SK-N-MC (cell line): ENCODE data around the gene GLRX5.

ENCODE experiments used
- DNase-seq: peaks from one replicate; pipeline ENCODE4 v3.0.0-alpha.2; 2011; ENCODE audit warnings: low read depth, low spot score
- H3K27ac ChIP-seq: fragments of 200-600 bp; sonication (generic); 2 replicates; pipeline ENCODE4 v1.5.1; 2016; ENCODE audit warnings: mixed run types
- H3K36me3 ChIP-seq: fragments of 200-600 bp; sonication (generic); 2 replicates; pipeline ENCODE4 v1.6.1; 2017; ENCODE audit warnings: antibody characterized with exemption, low read length, mixed read lengths; ENCODE audit not compliant: insufficient read depth
- H3K4me3 ChIP-seq: fragments of 200-600 bp; sonication (generic); 2 replicates; pipeline ENCODE4 v1.5.1; 2016
- H3K9ac ChIP-seq: fragments of 200-600 bp; sonication (generic); 2 replicates; pipeline ENCODE4 v1.8.0; 2017; ENCODE audit warnings: mixed run types, mixed read lengths; ENCODE audit not compliant: insufficient read length
- H3K9me3 ChIP-seq: fragments of 200-600 bp; sonication (generic); 2 replicates; pipeline ENCODE4 v1.6.1; 2017; ENCODE audit warnings: low read depth, mild to moderate bottlenecking, antibody characterized with exemption, low read length, moderate library complexity, mixed read lengths
- EZH2 ChIP-seq: fragments of 200-600 bp; sonication (generic); IDR thresholded peaks from one replicate; pipeline ENCODE4 v1.6.1; 2017; ENCODE audit warnings: antibody characterized with exemption
- FOXP2 ChIP-seq: optimal IDR thresholded peaks from 2 replicates; pipeline ENCODE3; 2011; ENCODE audit warnings: mild to moderate bottlenecking, moderate library complexity; ENCODE audit not compliant: insufficient read depth; ENCODE audit errors: extremely low read length, control extremely low read depth
- POLR2AphosphoS5 ChIP-seq: IDR thresholded peaks from 2 replicates; pipeline ENCODE4 v1.6.1; 2012; ENCODE audit warnings: mild to moderate bottlenecking, low read depth, low read length, borderline replicate concordance

The GLRX5 gene

DNA sequence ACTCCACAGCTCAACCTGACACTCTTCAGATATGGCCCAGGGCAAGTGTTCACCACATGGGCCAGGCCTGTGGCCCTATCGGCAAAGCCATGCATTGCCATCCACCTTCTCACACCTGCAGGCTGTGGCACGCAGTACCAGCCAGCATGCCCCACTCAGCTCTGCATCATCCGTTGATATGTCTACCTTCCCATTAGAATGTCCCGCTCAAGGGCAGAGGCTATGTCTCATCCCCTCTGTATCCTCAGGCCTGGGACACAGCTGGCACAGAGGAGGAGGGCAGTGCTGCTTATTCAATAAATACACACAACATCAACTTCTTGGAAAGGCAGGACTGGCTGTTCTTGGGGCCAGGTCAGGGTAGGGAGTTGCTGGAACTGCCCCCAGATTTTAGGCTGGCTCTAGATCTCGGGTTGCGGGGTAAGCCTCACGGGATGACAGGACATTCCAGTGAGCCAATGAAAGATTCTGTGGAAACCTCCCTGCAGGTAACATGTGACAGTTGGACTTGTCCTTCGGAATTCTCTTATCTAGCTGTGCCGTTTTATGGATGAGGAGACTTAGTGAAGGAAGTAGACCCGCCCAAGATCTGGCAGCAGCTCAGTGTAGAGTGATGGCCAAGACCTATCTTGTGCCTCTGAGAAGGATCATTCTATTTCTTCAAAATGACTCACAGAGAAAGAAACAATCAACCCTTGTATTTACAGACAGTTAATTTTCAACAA lies 44.0 kb upstream of the GLRX5 start:
- DNase-seq = no peak
- Histone ChIP-seq H3K36me3 (no peaks in the 10 kb centered on the region), H3K9me3 (no peaks in the 10 kb centered on the region), H3K27ac (no peak overlapping the region), H3K4me3 (no peak overlapping the region), H3K9ac (no peak overlapping the region)
- TF ChIP-seq POLR2AphosphoS5 (no peak), EZH2 (no peak), FOXP2 (no peak)

DNA sequence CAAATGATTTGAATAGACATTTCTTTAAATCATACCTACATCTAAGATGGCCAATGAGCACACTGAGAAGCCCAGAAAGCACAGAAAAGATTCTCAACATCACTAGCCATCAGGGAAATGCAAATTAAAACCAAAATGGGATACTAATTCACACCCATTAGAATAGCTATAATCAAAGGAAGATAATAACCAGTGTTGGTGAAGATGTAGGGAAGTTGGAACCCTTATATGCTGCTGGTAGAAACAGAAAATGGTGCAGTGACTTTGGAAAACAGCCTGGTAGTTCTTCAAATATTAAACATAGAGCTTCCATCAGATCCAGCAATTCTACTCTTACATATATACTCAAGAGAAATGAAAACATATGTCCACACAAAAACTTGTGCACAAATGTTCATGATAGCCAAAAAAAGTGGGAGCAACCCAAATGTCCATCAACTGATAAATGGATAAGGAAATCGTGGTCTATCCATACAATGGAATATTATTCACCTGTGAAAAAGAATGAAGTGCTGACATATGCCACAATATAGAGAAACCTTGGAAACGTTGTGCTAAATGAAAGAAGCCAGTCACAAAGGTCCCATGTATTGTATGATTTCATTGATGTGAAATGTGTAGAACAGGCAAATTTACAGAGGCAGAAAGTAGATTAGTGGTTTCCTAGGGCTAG lies 42.8 kb upstream of the GLRX5 start:
- no peak overlapping the region for H3K27ac ChIP-seq
- no peaks in the 10 kb centered on the region for H3K36me3 ChIP-seq
- H3K9ac ChIP-seq = no peak overlapping the region
- TF ChIP-seq FOXP2 (no peak), EZH2 (no peak), POLR2AphosphoS5 (no peak)
- H3K4me3 ChIP-seq = no peak overlapping the region
- no peak for DNase-seq
- no peaks in the 10 kb centered on the region for H3K9me3 ChIP-seq

DNA sequence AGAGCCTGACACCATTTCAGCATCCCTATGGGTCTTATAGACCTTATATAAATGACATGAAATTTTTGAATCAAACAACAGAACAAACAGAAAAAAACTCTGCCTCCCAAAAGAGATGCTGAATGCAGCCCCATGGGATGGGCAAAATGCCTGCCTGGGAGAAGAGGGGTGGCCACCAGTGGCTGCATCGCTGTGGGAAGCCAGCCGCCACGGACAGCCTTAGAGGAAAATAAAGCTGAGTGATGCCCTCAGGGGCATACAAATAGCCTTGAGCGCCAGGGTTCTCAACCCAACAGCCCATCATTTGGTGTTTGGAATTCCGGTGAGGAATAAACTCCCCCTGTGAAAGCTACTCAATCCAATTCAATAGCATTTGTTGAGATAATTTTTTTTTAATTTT lies 41.3 kb upstream of the GLRX5 start:
- no peak for TF ChIP-seq EZH2
- TF ChIP-seq FOXP2 = no peak
- TF ChIP-seq POLR2AphosphoS5 = no peak
- DNase-seq = no peak
- H3K9ac ChIP-seq = no peak overlapping the region
- no peak overlapping the region for H3K4me3 ChIP-seq
- no peaks in the 10 kb centered on the region for H3K9me3 ChIP-seq
- H3K27ac ChIP-seq = no peak overlapping the region
- H3K36me3 ChIP-seq = no peaks in the 10 kb centered on the region

DNA sequence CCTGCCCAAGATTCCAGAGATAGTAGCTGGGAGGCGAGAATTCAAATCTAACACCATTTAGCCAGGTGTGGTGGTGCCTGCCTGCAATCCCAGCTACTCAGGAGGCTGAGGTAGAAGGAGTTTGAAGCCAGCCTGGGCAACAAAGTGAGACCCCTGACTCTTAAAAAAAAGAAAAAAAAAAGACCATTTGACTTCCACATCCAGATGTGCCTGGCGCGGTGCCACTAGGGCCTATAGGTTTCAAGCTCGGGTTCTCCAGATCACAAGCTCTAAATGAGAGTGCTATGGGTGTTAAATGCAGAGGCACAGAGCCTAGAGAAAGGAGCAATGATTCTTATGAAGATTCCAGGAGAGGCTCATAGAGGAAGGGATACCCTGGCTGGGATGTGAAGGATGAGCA lies 40.9 kb upstream of the GLRX5 start:
- Histone ChIP-seq H3K36me3 (no peaks in the 10 kb centered on the region), H3K27ac (no peak overlapping the region), H3K4me3 (no peak overlapping the region), H3K9me3 (no peaks in the 10 kb centered on the region), H3K9ac (no peak overlapping the region)
- DNase-seq = no peak
- TF ChIP-seq FOXP2 (no peak), POLR2AphosphoS5 (no peak), EZH2 (no peak)

DNA sequence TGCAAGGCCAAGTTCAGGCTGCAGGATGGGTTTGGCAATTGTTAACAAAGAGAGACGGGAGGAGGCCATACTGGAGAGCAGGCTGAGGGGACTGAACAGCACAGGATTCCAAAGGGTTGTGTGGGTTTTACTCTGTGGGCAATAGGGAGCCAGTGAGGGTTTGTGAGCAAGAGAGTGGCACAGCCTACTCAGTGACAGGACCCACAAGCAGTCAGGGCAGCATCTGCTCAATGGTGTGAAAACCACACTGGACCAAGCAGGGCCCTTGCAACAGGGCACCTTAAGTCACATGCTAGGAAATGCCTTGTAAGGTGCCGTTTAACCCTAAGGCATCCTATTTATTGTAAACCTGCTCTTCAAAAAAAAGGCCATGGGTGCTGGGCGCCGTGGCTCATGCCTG lies 40.4 kb upstream of the GLRX5 start:
- Histone ChIP-seq H3K9me3 (no peaks in the 10 kb centered on the region), H3K4me3 (no peak overlapping the region), H3K9ac (no peak overlapping the region), H3K27ac (no peak overlapping the region), H3K36me3 (no peaks in the 10 kb centered on the region)
- no peak for DNase-seq
- no peak for TF ChIP-seq POLR2AphosphoS5
- TF ChIP-seq FOXP2 = no peak
- TF ChIP-seq EZH2 = no peak

DNA sequence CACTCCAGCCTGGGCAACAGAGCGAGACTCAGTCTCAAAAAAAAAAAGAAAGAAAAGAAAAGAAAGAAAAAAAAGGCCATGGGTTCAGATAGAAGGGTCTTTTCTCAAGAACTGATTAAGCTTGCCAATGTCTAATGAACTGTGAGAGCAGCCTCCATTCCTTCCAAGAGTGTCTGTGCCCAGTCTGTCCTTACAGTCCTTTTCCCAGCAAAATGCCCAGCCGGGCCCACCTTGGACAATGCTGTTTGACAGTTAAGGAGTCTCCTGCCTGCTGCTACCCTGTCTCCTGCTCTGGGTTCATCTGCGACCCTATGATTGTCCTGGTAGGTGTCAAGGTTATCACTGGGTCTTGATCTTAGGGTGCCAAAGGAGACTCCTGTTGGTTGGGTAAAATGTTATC lies 39.8 kb upstream of the GLRX5 start:
- no peak overlapping the region for H3K9ac ChIP-seq
- H3K36me3 ChIP-seq = no peaks in the 10 kb centered on the region
- no peak overlapping the region for H3K4me3 ChIP-seq
- H3K27ac ChIP-seq = no peak overlapping the region
- DNase-seq = no peak
- TF ChIP-seq FOXP2 (no peak), EZH2 (no peak), POLR2AphosphoS5 (no peak)
- no peaks in the 10 kb centered on the region for H3K9me3 ChIP-seq

DNA sequence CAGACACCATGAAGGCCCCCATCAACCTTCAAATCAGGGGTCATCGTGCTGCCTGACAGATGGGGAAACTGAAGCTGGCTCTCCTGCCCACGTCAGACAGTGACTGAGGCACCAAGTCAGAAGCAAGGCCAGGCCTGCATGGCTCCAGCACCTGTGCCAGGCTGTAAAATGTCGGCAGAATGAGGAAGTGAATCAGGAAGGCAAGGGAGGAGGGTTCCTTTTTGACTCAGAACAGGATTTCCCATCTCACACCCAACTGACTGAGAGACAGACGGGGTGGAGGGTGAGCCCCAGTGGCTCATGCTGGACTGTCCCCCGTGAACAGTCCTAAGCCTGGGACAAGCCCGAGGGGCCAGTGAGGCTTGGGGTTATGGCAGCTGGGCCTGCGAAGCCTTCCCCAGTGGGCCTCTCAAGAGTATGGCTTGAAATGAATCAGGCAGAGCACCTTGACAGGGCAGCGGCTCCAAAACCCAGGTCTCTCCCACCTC lies 39.3 kb upstream of the GLRX5 start:
- DNase-seq = no peak
- H3K36me3 ChIP-seq = no peaks in the 10 kb centered on the region
- H3K9me3 ChIP-seq = no peaks in the 10 kb centered on the region
- no peak overlapping the region for H3K27ac ChIP-seq
- no peak overlapping the region for H3K9ac ChIP-seq
- no peak for TF ChIP-seq FOXP2
- H3K4me3 ChIP-seq = no peak overlapping the region

DNA sequence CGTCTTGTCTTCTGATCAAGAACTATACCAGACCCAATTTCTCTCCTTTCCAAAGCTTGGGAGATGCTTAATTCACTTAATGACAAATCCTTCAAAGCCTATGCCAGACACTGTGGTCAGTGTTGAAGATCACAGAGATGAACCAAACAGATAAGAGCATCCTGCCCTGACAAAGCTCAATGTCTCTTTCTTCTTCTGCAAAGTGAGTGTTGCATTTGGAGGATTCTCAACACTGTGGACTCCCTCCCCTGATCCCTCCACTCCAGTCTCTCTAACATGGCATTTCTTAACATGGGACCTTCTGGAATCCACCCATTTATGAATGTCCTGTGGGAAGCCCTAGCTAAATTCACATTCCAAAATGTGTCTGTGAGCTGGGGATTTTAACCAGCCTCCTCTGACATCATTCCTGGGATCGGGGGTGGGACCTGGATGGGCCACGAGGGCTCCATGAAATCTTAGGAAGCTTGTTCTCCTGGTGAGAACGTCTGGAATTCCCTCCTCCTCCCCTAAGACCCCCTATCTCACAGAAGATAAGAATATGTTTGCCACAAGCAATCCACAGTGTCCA lies 38.7 kb upstream of the GLRX5 start:
- Histone ChIP-seq H3K36me3 (no peaks in the 10 kb centered on the region), H3K9me3 (no peaks in the 10 kb centered on the region), H3K27ac (no peak overlapping the region), H3K9ac (no peak overlapping the region), H3K4me3 (no peak overlapping the region)
- DNase-seq = no peak
- TF ChIP-seq EZH2 (no peak), FOXP2 (no peak), POLR2AphosphoS5 (no peak)
